ENCODE measurements around the gene AMH. TPM values are rescaled to one million over a fixed set of nuclear protein-coding genes. Genes with fewer than 3 reads are reported as not detected.
A peak's percentile ranks its signal among the peaks of the same experiment; 100 is the strongest.

The AMH gene
- total RNA-seq, 1 donor from 2014 or later: 0.89 TPM

DNA sequence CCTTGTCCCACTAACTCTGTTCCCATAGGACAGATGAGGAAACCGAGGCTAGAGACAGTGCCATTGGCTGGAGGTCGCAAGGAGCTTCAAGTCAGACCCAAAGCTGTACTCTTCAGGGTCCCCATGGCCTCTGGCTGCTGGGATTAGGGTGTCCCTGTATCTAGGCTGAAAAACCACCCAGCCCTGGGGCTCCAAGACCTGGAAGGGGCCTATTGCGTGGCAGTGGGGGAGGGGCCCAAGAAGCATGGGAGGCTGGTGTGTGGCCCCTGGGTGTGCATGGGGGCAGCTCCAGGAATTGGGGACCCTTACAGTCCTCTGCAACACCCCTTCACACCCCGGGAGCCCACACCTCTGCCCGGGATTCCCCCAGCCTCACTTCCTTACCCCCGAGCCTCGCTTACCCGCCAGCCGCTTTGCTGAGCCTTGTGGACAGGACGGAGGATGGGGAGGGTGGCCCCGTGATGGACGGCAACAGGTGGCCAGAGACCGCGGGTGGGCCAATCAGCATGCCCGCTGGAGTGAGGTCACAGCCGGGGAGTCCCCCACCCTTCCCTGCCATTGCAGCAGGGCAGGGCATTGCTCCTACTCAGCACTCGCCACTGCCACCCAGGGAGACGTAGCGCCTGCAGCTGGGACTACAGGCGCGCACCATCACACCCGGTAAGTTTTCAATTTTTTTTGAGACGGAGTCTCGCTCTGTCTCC, 7.0 kb downstream of the AMH start, which contains the start of gene JSRP1:
TSS of gene JSRP1 (minus strand) at position 436 of the 704 bp plus-strand sequence. CDS start 1,103 bp downstream, outside the sequence.
- ATAC-seq (no peak), DNase-seq (ENCODE audit: missing footprints) (peak; percentile 33)
- intact Hi-C loops (cut with DNase I): no loop called here

DNA sequence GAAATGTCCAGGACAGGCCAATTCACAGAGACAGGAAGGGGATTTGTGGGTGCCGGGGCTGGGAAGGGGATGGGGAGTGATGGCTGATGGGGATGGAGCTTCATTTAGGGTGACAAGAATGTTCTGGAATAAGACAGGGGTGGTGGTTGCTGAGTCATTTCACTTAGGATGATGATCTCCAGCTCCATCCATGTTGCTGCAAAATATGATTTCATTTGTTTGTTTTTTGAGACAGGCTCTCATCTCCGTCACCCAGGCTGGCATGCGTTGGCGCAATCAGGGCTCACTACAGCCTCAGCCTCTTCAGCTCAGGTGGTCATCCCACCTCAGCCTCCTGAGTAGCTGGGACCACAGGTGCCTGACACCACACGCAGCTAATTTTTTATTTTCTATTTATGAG, 10.2 kb downstream of the AMH start:
- DNase-seq (ENCODE audit: missing footprints): no peak
- intact Hi-C loops (cut with DNase I): no loop called here
- ATAC-seq: no peak

DNA sequence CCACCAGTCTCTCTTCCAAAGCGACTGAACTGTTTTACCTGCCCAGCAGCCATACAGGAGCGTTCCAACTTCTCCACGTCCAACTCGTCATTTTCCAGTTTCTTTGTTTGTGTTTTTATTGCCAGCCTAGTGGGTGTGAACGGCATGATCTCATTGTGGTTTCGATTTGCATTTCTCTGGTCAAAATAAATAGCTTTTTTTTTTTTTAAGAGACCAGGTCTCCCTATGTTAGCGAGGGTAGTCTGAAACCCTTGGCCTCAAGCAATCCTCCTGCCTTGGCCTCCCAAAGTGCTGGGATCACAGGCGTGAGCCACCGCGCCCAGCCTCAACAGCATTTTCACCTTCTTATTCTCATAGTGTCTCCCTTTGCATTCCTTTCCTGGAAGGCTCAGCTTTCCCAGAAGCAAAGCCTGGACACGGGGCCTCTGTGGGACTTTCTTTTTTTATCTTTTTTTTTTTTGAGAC, 11.2 kb downstream of the AMH start:
- intact Hi-C loops (cut with DNase I): no loop called here
- ATAC-seq (no peak), DNase-seq (ENCODE audit: missing footprints) (no peak)

DNA sequence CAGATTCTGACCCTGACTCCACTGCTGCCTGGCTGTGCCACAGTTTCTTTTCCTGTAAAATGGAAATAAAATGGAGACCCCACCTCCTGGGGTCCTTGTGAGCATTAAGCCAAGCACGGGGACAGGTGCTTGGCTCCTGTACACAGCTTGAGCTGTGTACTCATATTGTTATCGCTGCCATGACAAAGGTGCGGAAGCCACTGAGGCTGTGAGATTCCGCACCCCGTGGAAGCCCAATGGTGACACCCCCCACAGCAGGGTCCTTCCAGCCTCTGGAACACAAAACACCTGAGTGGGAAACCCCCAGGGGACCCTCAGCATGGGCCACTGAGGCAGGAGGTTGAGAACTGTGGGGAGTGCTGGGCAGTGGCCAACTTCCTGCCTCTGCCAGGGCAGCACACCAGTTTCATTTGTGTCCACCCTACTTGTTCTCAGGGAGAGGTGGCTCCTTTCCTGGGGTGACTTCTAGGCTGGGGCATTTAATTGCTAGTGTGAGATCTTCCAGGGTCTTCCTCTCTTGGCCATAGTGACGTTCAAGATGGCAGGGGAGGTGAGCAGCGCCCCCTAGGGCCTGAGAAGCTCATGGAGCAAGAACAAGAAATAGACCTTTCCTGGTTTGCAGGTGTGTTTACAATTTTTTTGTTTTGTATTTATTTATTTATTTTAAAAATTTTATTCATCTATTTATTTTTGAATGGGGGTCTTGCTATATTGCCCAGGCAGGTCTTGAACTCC, 12.5 kb downstream of the AMH start:
- intact Hi-C loops (cut with DNase I): no loop called here
- ATAC-seq: no peak
- DNase-seq (ENCODE audit: missing footprints): peak; percentile 81

DNA sequence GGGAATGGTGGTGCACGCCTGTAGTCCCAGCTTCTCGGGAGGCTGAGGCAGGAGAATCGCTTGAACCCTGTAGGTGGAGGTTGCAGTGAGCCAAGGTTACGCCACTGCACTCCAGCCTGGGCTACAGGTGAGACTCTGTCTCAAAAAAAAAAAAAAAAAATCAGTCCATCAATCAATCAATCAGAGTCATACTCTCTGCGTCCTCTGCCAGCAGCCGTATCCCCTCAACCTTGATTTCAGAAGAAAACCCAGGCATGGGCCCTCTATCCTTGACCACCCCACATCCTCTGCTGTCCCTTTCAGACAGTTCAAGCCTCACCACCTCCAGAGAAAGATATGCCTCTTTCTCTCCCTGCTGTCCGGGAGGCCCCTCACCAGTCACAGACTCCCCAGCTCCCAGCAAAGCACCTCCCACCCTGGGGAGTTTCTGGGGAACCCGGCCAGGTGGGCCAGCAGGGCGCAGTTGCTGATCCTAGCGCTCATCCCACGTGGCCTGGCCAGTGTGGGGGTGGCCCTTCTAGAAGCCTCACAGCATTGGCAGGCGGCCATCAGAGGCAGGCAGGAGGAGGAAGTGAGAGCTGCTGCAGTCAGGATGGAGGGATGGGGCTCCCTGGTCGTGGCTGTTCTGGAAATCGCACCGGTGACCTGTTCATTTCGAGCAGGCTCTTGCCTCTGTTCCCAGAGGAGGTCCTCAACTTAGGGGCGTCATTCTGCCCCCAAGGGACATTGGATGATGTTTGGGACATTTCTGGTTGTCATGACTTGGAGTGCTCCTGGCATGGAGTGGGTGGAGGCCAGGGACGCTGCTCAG, 17.3 kb downstream of the AMH start:
- DNase-seq (ENCODE audit: missing footprints) (peak; percentile 96), ATAC-seq (no peak)
- intact Hi-C loops (cut with DNase I): no loop called here

DNA sequence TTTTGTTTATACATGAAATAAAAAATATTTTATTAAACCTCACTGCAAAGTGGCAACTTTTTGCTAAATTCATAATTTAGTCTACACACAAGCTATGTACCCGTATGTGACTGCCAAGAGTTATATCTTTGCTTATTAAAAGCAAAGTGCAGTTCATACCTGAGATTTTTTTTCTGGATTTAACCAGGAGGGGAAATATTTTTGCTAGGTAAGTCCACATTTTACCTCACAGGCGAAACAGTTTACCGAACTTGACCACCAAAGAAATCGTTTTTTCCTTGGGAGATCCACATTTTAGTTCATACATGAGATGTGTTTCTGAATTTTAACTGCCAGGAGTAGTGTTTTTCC, 19.3 kb downstream of the AMH start:
- ATAC-seq (no peak), DNase-seq (ENCODE audit: missing footprints) (no peak)
- intact Hi-C loops (cut with DNase I): loop anchor here (2.0 kb wide), 1 partner anchor 32 kb away; the partner anchor contains the start of genes PLEKHJ1 and SF3A2

- ATAC-seq: no peak
- DNase-seq (ENCODE audit: missing footprints): peak; percentile 72
- intact Hi-C loops (cut with DNase I): loop anchor here (2.0 kb wide), 1 partner anchor 32 kb away; the partner anchor contains the start of genes PLEKHJ1 and SF3A2
These were observed 19.7 kb downstream of the AMH start for GRCh38 chr19:2268861-2269243.

GRCh38 chr19:2269244-2270156, 20.4 kb downstream of the AMH start:
- peak; percentile 99 for DNase-seq (ENCODE audit: missing footprints)
- intact Hi-C loops (cut with DNase I): loop anchor here (2.0 kb wide), 2 partner anchors 33 to 119 kb away; partner anchors contain the start of genes AP3D1, PLEKHJ1 and SF3A2
- peak; percentile 91 for ATAC-seq

GRCh38 chr19:2270157-2270422, 21.0 kb downstream of the AMH start:
- DNase-seq (ENCODE audit: missing footprints) (peak; percentile 84), ATAC-seq (peak; percentile 32)
- intact Hi-C loops (cut with DNase I): loop anchor here (2.0 kb wide), 1 partner anchor 119 kb away; the partner anchor contains the start of gene AP3D1

DNA sequence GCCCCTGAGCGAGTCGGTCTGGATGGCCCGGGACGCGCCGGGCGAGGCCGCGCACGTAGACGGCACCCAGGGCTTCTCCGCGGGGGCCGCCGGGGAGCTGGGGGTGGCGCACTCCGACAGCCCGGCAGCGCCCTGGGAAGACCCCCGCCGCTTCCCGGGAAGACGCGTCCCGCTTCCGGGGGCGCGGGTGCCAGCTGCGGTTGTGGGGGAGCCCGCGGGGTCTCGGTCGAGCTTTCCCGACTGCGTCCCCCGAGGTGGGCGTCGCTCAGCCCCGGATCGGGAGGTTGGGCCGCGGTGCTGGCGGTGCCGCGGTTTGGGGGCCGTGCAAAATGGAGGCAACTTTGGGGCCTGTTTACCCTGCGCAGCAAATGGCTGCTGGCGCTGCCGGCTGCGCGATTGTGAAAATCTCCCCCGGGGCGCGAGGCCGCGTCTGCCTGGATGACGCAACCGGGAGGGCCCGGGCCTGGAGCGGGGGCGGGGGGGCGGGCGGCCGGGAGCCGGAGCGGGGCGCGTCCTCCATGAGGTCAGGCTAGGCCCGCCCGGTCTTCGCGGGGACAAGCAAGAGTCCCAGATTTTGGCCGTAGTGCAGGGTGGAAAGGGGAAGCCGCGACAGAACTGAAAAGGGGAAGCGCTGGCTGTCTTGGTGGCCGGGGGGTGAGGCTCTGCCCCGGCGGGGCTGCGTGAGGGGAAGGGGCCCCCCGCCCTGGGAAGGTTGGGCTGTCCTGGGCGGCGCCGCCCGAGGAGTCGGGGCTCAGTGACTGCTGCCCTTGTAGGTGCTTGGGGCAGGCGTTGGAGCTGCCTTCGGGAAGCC, 21.5 kb downstream of the AMH start:
- DNase-seq (ENCODE audit: missing footprints) (peak; percentile 95), ATAC-seq (peak; percentile 53)
- intact Hi-C loops (cut with DNase I): loop anchor here (2.0 kb wide), 1 partner anchor 120 kb away; the partner anchor contains the start of gene AP3D1

GRCh38 chr19:2271234-2272103, 22.3 kb downstream of the AMH start:
- no peak for ATAC-seq
- intact Hi-C loops (cut with DNase I): loop anchor here (2.0 kb wide), 1 partner anchor 121 kb away; the partner anchor contains the start of gene AP3D1

GRCh38 chr19:2273356-2274184, 24.4 kb downstream of the AMH start:
- ATAC-seq (peak; percentile 7), DNase-seq (ENCODE audit: missing footprints) (peak; percentile 88)
- intact Hi-C loops (cut with DNase I): loop anchor here (1.0 to 2.0 kb wide), 4 partner anchors 37 to 119 kb away; partner anchors contain the start of genes PLEKHJ1 and SF3A2

More at GRCh38 chr19:2271234-2272103, 22.3 kb downstream of the AMH start:
- no peak for DNase-seq (ENCODE audit: missing footprints)

DNA sequence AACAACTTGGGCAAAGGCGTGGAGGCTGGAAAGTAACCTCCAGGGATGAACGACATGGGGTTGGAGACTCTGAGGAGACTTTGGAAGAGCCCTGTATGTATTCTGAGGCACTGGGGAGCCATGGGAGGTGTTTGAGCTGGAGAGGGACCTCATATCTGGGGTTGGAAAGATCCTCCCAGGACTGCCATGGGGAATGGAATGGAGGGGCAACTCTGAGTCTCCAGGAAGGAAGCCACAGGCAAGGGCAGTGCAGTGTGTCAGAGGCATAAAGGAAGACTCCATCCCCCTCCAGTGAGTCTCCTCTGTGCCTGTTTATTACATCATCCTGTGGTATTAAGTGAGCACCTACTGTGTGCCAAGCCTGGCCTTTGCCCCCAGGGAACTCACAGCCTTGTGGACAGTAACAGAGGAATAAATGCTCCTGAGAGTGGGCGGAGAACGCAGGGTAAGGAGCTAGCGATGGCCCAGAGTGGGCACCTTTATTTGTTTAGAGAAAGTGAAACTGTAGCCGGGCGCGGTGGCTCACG, 25.1 kb downstream of the AMH start:
- DNase-seq (ENCODE audit: missing footprints) (peak; percentile 53), ATAC-seq (no peak)
- intact Hi-C loops (cut with DNase I): loop anchor here (1.0 to 2.0 kb wide), 3 partner anchors 43 to 120 kb away; no protein-coding TSS in a partner anchor

- peak; percentile 84 for DNase-seq (ENCODE audit: missing footprints)
- intact Hi-C loops (cut with DNase I): loop anchor here (1.0 to 2.0 kb wide), 3 partner anchors 42 to 121 kb away; no protein-coding TSS in a partner anchor
- ATAC-seq: no peak
These were observed 25.9 kb downstream of the AMH start for GRCh38 chr19:2274931-2275535.

Measured in Right ventricle myocardium inferior (tissue), 1 donor.